GM19463 (cell line): ENCODE data around the gene SYT6.
"Not testable (repeated sequence)": the region's sequence is repeated elsewhere in the genome, so short reads cannot be mapped to it uniquely, and the experiment has no call there.

ENCODE experiments used
- ATAC-seq: cut with Tn5 transposase; IDR thresholded peaks from one replicate; pipeline ENCODE4 v1.9.1; 2021; ENCODE audit warnings: mild to moderate bottlenecking, moderate library complexity; ENCODE audit not compliant: unreplicated experiment

Gene SYT6

DNA sequence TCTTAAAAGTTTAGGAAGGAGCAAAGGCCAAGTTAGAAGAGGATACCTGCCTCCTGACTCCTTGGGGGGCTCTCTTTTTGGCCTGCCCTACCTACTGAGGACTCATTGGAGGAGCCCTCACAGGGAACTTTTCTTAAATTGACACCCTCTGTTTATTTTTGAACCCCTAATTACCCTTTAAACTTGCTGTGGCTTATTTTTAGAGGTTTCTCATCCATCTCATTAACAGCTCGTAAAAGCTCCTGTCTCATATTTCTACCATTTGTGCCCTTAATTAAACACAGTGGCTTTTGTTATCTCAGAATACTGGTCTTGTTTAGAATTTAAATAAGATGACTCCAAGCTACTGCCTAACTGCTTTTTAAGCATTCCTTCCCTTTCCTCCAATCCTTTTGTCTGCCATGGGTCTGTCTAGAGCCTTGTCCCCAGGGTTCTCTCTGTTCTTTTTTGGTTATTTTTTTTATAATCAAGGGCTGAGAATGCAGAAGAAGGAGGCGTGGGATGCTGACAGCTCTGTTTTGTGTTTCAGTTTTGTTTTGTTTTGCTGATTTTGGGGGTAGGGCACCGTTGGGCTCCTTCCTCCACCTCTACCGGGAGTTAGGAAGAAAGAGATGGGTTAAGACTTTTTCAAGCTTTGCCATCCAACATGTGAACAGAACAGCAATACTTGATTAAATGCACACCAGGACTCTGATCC lies 78.0 kb downstream of the SYT6 start:
- no peak for ATAC-seq

DNA sequence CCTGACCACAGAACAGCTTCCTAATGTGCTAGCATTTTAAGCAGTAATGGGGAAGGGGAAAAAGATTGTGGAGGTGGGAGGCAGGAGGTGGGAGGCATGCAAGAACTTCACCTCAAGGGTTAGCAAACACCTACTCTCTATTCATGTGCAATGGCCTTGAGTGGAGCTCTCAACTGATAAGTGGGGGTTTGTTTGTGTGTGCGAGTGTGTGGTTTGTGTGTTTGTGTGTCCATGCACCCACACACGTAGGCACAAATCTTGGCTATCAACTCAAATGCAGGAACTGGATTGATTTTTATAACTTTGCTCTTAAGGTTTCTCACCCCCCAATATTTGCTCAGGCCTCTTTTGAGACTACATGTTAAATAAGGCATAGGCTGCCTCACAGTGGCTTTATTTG lies 78.6 kb downstream of the SYT6 start:
- no peak for ATAC-seq

GRCh38 chr1:114072246-114072645 lies 81.4 kb downstream of the SYT6 start:
- ATAC-seq: no peak

DNA sequence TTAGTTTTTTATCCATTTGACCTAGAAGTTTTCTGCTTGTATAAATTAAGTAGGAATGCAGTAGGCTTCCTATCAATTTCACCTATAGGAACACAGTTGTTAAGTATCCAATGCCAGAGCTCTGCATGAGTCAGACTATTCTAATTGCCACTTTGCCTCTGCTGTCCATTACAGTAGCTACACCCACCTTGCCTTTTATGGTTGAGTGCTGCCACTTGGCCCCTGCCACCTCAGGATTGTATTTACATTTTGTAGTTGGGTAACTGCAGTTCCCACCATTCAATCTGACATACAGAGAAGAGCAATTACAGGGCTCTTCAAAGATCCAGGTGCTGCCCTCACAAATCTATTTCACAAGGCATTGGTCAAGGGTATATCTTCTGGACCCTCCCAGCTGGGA lies 83.9 kb downstream of the SYT6 start:
- not testable (repeated sequence) for ATAC-seq

DNA sequence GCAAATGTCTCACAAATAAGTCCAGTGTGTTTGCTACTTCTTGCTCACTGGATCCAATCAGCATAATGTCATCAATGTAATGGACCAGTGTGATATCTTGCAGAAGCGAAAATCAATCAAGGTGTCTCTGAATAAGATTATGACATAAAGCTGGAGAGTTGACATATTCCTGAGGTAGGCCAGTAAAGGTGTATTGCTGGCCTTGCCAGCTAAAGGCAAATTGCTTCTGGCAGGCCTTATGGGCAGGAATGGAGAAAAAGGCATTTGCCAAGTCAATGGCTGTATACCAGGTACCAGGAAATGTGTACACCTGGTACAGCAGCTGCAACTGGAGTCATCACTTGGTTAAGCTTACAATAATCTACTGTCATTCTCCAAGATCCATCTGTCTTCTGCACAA lies 85.0 kb downstream of the SYT6 start:
- not testable (repeated sequence) for ATAC-seq

DNA sequence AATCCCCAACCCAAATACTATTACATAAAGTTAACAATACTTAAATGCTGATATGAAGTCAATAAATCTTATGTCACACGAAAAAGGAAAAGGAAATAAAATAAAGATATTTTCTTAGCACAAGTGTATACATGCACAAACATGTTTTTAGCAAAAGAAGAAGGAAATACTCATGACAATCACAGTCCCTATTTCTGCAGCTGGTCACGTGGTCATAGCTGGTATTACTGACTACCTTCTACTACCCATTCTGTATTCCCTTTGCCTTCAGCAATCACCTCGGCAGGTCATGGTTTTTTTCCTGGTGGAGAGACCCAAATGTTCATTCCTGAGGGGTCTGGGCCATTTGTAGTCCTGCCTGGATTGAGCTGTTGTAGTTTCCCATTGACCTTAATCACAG lies 88.0 kb downstream of the SYT6 start:
- ATAC-seq: not testable (repeated sequence)

GRCh38 chr1:114063544-114063943 lies 90.1 kb downstream of the SYT6 start:
- ATAC-seq: no peak

DNA sequence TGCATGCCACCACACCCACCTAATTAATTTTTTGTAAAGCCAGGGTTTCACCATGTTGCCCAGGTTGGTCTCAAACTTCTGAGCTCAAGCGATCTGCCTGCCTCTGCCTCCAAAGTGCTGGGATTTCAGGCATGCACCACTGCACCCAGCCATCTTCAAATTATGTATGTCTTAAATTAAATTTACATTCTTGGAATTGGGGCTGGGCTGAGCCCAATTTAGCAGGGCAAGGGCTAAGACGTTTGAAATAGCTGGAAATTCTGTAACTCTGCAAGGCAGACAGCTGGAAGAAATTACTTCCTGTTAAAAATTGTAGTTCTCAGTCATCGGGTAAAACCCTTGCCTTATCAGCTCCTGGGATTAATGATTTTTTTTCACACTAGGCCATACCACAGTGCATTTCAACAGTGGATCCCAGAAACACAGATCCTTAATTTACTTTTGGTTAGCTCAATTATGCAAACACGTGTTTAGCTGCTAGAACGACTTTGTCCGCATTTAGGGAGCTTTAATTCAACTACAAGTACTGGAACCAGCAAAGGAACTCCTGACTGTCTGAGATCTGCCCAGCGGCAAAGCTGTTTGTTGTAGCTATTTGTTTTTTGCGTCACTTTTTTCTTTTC lies 91.1 kb downstream of the SYT6 start:
- ATAC-seq: no peak

- no peak for ATAC-seq
Measured at GRCh38 chr1:114061121-114061830, 92.4 kb downstream of the SYT6 start.

DNA sequence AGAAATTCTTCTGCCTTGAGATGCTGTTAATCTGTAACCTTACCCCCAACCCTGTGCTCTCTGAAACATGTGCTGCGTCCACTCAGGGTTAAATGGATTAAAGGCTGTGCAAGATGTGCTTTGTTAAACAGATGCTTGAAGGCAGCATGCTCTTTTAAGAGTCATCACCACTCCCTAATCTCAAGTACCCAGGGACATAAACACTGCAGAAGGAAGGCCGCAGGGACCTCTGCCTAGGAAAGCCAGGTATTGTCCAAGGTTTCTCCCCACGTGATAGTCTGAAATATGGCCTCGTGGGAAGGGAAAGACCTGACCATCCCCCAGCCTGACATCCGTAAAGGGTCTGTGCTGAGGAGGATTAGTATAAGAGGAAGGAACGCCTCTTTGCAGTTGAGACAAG lies 95.4 kb downstream of the SYT6 start:
- not testable (repeated sequence) for ATAC-seq

DNA sequence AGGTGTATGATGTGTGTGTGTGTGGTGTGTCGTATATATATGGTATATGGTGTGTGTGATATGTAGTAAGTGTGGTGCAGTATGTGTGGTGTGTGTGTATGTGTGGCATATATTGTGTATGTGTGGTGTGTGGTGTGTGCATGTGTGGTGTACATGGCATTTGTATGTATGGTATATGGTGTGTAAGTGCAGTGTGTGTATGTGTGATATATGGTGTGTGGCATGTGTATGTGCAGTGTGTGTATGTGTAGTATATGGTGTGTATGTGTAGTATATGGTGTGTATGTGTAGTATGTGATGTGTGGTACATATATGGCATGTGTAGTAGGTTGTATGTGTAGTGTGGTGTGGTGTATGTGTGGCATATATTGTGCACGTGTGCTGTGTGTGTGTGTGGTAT lies 99.5 kb downstream of the SYT6 start:
- ATAC-seq: no peak

- ATAC-seq: no peak
Measured at GRCh38 chr1:114048232-114048631, 105.4 kb downstream of the SYT6 start.

DNA sequence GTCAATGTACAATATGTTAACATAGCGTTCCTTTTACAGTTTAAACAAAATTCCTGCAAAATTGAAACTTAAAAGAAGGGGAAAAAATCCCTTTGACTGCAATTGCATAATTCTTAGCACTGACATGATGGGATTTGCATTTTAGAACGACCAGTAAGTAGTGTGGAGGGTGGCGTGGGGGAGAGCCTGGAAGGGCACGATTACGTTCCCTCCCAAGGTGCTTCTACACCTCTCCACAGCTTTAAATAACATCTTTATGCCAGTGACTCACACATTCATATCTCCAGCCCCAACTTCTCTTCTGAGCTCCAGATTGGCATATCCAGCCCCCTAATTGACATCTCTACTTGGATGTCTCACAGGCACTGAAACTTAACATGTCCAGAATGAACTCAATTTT lies 110.1 kb downstream of the SYT6 start:
- ATAC-seq: no peak

GRCh38 chr1:114043054-114043453 lies 110.6 kb downstream of the SYT6 start:
- no peak for ATAC-seq

GRCh38 chr1:114040273-114041015 lies 113.2 kb downstream of the SYT6 start:
- ATAC-seq: no peak
